Left renal pelvis (tissue), 4 donors: ENCODE data around the gene HELZ. TPM values are rescaled to one million over a fixed set of nuclear protein-coding genes. Genes with fewer than 3 reads are reported as not detected.
"Not testable (repeated sequence)": the region's sequence is repeated elsewhere in the genome, so short reads cannot be mapped to it uniquely, and the experiment has no call there.

Experiments
- DNase-seq, 4 donors: peaks; one replicate each; pipeline ENCODE4 v3.0.0-alpha.2; 2013; ENCODE audit warnings: low read depth in 4 of 4, low spot score in 3 of 4
- polyA plus RNA-seq, 4 donors: library from polyadenylated mRNA; unstranded; fragments of 120-200 nt; gene quantifications; one replicate each; pipeline ENCODE4 v1.2.1, GENCODE V29; 2013; ENCODE audit not compliant: insufficient read length in 4 of 4

HELZ gene
- polyA plus RNA-seq, 4 donors, result 23.8 to 34.7 (median 31.0) TPM

DNA sequence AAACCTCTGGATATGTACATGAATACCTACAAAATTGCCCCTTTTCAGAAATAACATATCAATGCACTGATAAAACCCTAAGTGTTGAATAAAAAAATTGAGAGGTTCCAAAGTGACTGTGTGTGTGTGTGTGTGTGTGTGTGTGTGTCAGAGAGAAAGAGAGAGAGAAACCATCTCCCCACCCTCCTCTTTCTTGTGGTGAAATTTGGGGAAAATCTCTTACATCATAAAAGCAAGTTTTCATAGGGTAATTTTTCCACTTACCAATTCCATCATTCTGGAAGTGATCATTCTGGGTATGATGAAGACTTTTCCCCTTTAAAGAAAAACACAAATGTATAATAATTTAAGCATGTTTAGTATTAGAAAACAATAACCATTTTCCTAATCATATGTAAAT lies 121.3 kb downstream of the HELZ start:
- no peak for DNase-seq

DNA sequence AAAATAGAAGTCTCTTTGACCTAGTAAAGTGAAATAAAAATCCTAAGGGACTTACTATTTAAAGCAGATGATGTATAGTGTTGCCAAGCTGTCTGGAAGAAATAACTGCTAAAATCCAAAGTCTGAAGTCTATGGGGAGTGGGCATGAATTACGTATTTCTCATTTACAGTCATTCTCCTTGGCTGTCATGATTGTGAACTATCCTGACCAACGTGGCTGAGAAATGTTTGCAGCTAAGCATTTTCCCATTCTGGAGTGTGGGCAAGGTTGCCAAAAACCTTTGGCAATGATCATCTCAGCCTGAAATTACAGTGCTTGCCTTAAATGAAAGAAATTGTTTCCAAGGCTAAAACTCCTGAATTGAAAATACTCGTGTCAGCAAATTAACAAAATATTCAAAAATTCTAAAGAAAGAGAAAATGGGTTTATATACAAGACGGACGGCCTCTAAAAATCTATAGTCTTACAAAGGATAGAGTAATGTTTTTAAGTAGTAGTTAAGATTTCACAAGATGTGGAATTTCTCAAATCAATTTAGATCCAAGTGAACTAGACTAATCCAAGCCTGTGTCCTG lies 123.6 kb downstream of the HELZ start:
- no peak for DNase-seq

DNA sequence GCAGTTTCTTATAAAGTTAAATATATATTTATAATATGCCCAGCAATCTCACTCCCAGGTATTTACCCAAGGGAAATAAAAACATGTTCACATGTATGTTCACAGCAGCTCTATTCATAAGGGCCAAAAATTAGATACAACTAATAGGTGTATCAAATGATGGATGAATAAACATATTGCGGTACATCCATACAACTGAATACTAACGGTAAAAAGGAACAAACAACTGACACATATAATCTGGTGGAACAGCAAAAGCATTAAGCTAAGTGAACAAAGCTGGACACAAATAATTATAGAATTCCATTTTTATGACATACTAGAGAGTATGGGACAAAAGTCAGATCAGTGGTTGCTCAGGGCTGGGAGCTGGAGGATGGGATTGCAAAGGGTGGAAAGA lies 125.9 kb downstream of the HELZ start:
- DNase-seq, result no peak

DNA sequence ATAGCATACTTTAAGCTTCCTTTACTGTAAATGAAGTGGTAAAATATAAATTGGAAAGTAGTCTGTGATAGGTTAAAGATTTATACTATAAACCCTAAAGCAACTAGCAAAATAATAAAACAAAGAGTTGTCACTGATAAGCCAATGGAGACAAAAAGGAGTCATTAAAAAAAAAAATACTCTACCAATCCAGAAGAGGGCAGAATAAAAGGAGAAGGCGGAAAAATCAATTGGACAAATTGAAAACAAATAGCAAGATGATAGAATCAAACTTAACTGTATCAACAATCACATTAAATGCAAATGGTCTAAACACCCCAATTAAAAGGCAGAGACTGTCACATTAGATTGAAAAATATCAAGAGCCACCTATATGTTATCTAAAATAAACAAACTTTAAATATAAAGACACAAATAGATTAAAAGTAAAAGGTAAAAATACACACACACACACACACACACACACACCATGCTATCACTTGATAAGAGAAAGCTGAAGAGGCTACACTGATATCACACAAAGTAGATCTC lies 128.9 kb downstream of the HELZ start:
- DNase-seq, result no peak

DNA sequence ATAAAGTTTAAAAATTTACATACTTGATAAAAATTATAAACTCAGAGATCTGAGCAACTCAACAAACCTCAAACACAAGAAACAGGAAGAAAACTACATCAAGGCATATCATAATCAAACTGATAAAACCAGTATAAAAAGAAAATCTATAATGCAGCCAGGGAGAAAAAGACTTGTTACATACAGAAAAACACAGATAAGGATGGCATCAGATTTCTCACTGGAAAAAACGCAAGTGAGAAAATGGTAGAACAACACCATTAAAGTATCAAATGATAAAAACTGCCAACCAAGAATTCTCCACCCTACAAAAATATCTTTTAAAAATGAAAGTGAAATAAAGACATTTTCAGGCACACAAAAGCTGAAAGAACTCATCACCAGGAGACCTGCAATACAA lies 129.6 kb downstream of the HELZ start:
- no peak for DNase-seq

DNA sequence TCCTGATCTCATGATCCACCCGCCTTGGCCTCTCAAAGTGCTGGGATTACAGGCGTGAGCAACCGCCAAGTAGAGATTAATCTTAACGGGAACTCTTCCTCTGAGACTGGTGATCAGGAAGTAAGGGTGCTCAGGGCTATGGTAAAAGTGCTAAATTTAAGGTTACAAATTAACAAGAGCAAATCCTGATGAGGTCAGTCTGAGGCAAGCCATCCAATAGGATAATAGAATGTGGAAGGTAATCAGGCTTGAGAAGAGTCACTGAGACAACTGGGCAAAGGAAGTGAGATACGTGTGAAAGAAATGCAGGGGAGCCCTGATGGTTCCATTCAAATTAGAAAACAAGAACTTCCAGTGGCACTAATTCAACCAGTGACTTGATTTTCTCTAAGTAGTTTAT lies 131.5 kb downstream of the HELZ start:
- DNase-seq, result no peak

DNA sequence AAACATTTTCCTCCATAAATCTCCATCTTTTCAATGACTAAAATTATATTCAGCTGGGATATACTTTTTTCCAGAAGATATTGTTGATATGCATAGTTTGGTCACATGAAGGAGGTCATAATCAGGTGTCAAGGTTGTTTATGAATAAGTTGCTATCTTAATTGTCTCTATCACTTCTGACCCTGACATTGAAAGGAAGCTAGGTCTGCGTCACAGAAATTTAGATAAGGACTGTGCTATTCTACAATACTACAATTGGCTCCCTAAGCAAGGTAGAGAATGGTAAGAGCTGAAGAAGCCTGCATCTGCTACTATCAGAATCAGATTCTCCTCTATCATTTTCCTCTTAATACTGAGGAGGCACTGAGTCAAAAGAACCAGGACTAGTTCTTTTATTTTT lies 133.2 kb downstream of the HELZ start:
- DNase-seq, result no peak

DNA sequence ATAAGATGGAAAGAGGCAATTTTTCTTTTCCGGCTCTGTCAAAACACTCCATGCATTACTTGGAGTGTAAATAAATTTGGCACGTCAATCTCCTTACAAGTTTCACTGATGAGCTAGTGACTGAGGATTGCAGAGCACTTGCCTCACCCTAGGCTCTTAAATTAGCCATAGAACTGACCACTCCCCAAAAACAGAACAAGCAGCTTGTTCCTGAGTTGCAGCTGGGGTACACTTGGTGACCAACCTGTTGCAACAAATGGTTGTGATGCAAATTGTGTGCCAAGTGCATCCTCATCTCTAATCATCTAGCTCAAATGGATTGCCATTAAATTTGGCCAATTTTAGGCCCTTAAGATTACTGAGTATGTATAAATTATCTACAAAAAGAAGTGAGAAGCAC lies 133.7 kb downstream of the HELZ start:
- no peak for DNase-seq

DNA sequence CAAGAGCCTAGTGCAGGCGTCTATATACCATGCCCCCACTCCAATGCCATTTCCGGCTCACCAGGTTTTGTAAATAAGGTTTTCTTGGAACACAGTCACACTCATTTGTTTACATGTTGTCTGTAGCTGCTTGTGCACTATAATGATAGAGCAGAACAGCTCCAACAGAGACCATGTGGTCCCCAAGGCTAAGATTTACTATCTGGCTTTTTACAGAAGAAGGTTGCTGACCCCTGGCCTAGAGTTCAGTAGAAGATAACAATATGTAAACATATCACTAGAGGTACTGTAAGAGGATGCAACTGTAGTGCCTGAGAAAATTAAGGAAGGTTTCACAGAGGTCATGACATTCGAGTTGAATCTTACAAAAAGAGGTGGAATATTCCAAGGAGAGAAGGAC lies 134.4 kb downstream of the HELZ start:
- no peak for DNase-seq

DNA sequence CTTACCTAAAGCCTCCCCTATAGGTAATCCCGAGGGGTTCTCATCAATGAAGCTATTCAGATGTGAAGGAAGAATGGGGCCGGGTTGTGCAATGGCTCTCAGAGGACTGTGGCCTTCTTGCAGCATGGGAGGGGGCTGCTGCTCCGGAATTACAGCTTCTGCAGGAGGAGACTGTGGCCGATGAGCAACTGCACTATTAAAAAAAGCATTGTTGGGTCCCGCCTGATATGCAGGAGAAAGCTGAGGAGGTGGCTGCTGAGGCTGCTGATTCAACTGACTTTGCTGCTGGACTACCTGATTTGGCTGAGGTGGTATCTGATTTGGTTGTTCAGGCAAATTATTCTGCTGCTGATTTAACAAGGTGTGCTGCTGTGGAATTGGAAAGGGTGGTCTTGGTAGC lies 135.9 kb downstream of the HELZ start:
- DNase-seq, result no peak

DNA sequence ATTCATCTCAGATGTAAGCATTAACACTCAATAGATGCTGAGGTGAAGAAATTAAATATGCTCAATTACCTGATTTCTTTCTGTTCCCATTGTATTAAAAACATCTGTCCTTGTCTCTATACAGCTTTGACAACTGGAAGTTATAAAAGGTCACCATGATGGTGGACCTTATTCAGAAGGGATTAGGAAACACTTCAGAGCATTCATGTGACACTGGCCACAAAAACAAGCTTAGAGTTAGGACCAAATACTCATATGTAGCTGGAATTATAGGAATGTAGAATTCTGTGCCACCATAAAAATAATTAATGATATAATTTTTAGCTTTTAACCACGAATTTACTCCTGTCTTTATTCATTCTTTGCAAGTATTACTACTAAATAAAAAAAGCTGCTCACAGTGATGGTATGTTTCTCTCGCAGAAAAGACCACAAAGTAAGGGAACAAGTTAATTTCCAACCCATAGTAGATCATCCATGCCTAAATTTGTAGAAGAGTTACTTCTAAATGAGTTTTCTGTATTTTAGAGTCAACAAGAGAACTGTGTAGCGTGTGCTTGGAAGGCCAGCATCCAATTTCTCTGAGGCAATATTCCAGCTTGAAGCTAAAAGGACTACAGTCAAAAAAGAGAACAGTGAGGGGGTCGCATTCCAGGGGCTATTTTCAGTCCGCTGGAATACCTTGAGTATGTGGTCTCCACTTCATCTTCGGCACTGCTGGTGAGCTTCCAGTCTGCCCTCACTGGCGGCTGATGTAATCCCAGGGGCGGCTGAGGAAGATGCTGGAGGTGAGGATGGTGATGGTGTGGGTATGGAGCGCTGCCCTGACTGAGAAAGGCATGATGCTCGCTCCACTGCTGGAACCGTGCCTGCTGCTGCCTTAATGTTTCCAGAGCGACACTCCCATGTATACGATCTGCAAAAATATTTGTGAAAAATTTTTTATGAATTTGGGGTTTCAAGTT lies 136.9 kb downstream of the HELZ start:
- DNase-seq, result no peak

DNA sequence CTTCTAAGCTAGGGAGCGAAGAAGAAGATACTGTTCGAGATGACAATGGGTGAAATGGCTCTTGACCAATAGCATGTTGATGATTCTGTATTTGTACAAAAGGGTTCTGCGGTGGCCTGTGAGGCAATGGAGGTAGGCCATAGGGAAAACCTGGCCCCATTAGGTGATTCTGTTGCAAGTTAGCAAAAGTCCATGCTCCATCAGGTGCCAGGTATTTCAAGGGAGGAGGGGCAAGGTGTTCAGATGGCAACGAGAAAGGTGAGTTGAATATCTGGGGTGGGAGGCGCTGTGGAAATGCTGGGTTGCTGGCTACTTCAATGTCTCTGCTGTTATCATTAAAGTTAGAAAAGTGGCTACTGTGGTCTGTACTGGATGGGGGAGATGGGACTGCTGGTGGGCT lies 137.8 kb downstream of the HELZ start:
- DNase-seq, result peak in 2 of 4 donors; percentile 2 to 6

DNA sequence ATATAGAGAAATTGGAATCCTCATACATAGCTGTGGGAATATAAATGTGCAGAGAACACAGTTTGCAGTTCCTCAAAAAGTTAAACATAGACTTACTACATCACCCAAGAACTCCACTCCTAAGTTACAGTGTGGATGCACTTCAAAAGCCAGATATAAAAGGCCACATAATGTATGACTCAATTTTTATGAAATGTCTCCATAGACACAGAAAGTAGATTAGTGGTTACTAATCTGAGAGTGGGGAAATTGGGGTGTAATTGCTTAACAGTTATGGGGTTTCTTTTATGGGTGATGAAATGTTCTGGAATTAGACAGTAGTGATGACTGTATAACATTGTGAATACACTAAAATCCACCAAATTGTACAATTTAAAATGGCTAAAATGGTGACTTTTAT lies 139.8 kb downstream of the HELZ start:
- DNase-seq, result no peak

DNA sequence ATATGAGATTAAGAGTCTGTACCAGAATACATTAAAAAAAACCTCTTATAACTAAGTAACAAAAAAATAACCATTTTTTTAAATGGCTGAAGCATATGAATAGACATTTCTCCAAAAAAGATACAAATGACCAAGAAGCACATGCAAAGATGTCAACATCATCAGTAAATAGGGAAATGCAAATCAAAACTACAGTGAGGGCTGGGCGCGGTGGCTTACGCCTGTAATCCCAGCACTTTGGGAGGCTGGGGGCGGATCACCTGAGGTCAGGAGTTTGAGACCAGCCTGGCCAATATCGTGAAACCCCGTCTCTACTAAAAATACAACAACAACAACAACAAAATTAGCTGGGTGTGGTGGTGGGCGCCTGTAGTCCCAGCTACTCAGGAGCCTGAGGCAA lies 140.4 kb downstream of the HELZ start:
- not testable (repeated sequence) for DNase-seq

DNA sequence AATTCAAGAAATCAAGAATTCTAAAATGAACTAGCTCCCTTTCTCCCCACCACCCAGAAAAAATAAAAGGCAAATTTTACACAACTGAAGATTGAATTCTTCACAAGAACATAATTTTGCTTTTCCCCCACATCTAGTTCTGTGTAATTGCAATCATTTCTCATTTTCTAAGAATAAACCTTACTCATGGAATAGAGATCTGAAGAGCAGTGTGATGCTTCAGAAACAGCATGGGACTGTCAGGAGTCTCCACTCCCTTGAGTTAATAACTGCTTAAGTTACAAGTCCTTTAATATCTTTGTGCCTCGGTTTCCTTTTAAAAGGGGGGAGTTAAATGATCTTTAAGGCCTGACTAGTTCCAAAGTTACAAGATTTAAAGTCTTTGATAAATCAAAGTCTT lies 147.0 kb downstream of the HELZ start:
- DNase-seq, result no peak

DNA sequence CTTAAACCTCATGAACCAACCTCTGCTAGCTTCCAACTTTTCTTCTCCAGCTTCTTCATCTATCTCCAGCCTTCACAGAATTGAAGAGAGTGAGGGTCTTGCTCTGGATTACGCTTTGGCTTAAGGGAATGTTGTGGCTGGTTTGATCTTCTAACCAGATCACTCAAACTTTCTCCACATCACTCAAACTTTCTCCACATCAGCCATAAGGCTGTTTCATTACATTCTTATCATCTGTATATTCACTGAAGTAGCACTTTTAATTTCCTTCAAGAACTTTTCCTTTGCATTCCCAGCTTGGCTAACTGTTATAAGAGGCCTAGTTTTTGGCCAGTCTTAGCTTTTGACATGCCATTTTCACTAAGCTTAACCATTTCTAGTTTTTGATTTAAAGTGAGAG lies 148.4 kb downstream of the HELZ start:
- no peak for DNase-seq

DNA sequence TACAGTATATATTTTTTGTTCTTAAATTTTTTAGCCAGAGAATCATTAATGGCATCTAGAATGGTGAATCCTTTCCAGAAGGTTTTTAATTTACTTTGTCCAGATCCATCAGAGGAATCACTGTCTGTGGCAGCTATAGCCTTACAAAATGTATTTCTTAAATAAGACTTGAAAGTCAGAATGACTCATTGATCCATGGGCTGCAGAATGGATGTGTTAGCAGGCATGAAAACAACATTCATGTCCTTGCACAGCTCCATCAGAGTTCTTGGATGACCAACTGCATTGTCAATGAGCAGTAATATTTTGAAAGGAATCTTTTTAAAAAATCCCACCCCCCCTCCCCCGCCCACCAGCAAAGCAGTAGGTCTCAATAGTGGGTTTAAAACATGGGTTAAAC lies 149.2 kb downstream of the HELZ start:
- DNase-seq, result no peak

DNA sequence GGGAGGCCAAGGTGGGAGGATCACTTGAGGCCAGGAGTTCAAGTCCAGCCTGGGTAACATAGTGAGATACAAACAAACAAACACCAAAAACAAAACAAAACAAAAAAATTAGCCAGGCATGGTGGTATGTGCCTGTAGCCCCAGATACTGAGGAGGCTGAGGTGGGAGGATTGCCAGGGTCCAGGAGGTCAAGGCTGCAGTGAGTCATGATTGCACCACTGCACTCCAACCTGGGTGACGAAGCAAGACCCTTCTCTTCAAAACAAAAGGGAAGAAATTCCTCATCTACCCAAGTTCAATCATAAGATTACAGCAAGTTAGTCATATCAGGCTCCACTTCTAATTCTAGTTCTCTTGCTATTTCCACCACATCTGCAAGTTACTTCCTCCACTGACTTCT lies 149.7 kb downstream of the HELZ start:
- not testable (repeated sequence) for DNase-seq

DNA sequence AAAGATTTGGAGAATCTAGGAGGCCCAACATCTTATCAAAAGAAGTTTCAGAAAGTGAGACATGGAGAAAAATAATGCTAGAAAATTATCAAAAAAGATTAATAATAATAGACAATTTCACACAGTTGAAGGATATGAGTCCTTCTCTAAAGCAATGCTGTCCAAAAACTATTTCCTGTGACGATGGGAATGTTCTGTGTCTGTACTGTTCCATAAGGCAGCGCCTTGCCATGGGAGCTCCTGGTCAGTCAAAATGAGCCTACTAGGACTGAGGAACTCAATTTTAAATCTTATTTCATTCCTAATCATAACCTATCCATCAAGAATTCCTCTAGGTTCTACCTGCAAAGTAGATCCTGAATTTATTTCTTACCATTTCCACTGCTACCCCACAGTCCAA lies 151.6 kb downstream of the HELZ start:
- DNase-seq, result no peak

DNA sequence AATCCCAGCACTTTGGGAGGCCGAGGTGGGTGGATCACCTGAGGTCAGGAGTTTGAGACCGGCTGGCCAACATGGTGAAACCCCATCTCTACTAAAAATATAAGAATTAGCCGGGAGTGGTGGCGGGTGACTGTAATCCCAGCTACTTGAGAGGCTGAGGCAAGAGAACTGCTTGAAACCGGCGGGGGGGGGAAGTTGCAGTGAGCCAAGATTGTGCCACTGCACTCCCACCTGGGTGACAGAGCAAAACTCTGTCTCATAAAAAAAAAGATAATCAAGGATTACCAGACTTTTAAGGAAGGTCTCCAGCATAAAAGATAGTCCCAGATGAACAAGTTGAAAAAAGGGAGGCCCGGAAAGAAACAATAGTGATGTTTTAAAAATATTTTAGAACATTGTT lies 152.3 kb downstream of the HELZ start:
- not testable (repeated sequence) for DNase-seq

DNA sequence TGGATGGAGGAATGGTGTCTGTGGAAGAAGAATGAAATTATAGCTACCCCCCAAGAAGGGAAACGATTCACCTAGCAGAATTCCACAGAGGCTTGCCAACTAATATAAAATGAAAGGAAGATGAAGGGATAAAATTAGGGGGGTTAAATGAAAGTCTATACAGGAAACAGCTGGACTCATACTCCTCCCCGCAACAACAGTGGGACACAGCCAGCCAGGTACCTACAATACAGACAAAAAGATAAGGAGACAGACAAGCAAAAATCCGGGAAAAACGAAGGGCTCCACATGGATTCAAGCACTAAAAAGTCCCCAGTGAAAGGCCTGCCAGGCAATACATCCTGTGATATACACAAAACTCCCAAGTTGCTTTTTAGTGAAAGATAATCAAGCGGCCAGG lies 152.7 kb downstream of the HELZ start:
- no peak for DNase-seq

DNA sequence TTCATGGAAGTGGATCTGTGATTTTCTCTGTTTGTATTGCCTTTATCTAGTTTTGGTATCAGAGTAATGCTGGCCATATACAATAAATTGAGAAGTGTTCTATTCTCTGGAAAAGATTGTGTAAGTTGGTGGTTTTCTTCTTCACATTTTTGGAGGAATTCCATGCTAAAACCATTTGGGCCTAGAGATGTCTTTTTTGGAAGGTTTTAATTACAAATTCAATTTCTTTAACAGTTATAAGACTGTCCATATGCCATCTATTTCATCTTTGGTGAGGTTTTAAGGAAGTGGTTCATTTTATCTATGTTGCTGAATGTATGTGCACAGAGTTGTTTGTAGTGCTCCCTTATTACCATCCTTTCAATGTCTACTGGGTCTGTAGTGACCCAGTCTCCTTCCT lies 154.7 kb downstream of the HELZ start:
- DNase-seq, result no peak
